ENCODE data around the gene MCCC1. TPM values are rescaled to one million over a fixed set of nuclear protein-coding genes. Genes with fewer than 3 reads are reported as not detected.
"Not testable (repeated sequence)": the region's sequence is repeated elsewhere in the genome, so short reads cannot be mapped to it uniquely, and the experiment has no call there.

Gene MCCC1
- total RNA-seq, 1 experiment from 2014 or later: 61.7 TPM

GRCh38 chr3:183013856-183014255 lies 85.4 kb downstream of the MCCC1 start:
- H3K9me2 ChIP-seq (replicated peaks; ENCODE audit: insufficient read depth, low read length): no peaks in the 10 kb centered on the region
- no peak overlapping the region for H3K4me2 ChIP-seq (ENCODE audit: low read depth, low read length, poor library complexity, severe bottlenecking)
- H3K4me1 ChIP-seq (ENCODE audit: low read length): no peaks in the 10 kb centered on the region
- no peak overlapping the region for H3K4me3 ChIP-seq (ENCODE audit: low read length)
- no peak for DNase-seq
- no peak overlapping the region for H3K27ac ChIP-seq (ENCODE audit: low read length)
- no peaks in the 10 kb centered on the region for H3K27me3 ChIP-seq (ENCODE audit: low read length)
- H3K36me3 ChIP-seq (ENCODE audit: insufficient read depth, low read length): peaks cover 24% of the 10 kb centered on the region; the same call in 1 of the 2 replicates
- H2AFZ ChIP-seq (ENCODE audit: low read length): no peak overlapping the region
- no peak overlapping the region for H3K9ac ChIP-seq (ENCODE audit: low read length)
- H4K20me1 ChIP-seq (ENCODE audit: insufficient read depth, low read depth, low read length): no peaks in the 10 kb centered on the region
- no peaks in the 10 kb centered on the region for H3K79me2 ChIP-seq (ENCODE audit: low read length)
- no peaks in the 10 kb centered on the region for H3K9me3 ChIP-seq (ENCODE audit: low read length)

GRCh38 chr3:183013074-183013473 lies 86.2 kb downstream of the MCCC1 start:
- no peaks in the 10 kb centered on the region for H3K79me2 ChIP-seq (ENCODE audit: low read length)
- H2AFZ ChIP-seq (ENCODE audit: low read length): no peak overlapping the region
- H4K20me1 ChIP-seq (ENCODE audit: insufficient read depth, low read depth, low read length): no peaks in the 10 kb centered on the region
- no peaks in the 10 kb centered on the region for H3K9me2 ChIP-seq (replicated peaks; ENCODE audit: insufficient read depth, low read length)
- H3K27me3 ChIP-seq (ENCODE audit: low read length): no peaks in the 10 kb centered on the region
- H3K4me3 ChIP-seq (ENCODE audit: low read length): no peak overlapping the region
- H3K9ac ChIP-seq (ENCODE audit: low read length): no peak overlapping the region
- no peaks in the 10 kb centered on the region for H3K4me1 ChIP-seq (ENCODE audit: low read length)
- DNase-seq: no peak
- no peak overlapping the region for H3K4me2 ChIP-seq (ENCODE audit: low read depth, low read length, poor library complexity, severe bottlenecking)
- H3K36me3 ChIP-seq (ENCODE audit: insufficient read depth, low read length): peaks cover 22% of the 10 kb centered on the region; the same call in 1 of the 2 replicates
- H3K27ac ChIP-seq (ENCODE audit: low read length): no peak overlapping the region
- H3K9me3 ChIP-seq (ENCODE audit: low read length): no peaks in the 10 kb centered on the region

DNA sequence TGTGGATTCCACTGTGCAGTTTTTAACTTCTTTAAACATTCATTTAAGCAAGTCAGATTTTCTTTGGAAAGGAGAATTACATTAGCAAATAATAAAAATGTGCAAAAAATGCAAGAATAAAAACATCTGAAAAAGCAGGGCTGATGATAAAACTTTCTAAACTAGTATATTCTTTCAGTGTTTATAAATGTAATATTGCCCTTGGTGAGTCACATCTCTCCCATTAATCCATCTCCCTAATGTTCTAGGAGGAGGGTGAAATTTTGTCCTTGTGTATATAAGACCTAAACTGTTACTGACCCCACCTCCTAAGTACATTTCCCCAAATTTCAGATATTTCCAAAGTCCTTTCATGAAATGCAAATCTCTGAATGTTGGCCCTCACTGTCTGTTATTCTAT lies 90.5 kb downstream of the MCCC1 start:
- Histone ChIP-seq H3K4me2 (ENCODE audit: low read depth, low read length, poor library complexity, severe bottlenecking) (no peak overlapping the region), H3K79me2 (ENCODE audit: low read length) (no peaks in the 10 kb centered on the region), H3K27me3 (ENCODE audit: low read length) (no peaks in the 10 kb centered on the region), H3K9me3 (ENCODE audit: low read length) (no peaks in the 10 kb centered on the region), H3K27ac (ENCODE audit: low read length) (no peak overlapping the region), H2AFZ (ENCODE audit: low read length) (no peak overlapping the region), H3K9me2 (replicated peaks; ENCODE audit: insufficient read depth, low read length) (no peaks in the 10 kb centered on the region), H3K9ac (ENCODE audit: low read length) (no peak overlapping the region), H3K36me3 (ENCODE audit: insufficient read depth, low read length) (no peaks in the 10 kb centered on the region), H4K20me1 (ENCODE audit: insufficient read depth, low read depth, low read length) (no peaks in the 10 kb centered on the region), H3K4me3 (ENCODE audit: low read length) (no peak overlapping the region), H3K4me1 (ENCODE audit: low read length) (peaks cover 5% of the 10 kb centered on the region; the same call in 1 of the 2 replicates)
- no peak for DNase-seq

DNA sequence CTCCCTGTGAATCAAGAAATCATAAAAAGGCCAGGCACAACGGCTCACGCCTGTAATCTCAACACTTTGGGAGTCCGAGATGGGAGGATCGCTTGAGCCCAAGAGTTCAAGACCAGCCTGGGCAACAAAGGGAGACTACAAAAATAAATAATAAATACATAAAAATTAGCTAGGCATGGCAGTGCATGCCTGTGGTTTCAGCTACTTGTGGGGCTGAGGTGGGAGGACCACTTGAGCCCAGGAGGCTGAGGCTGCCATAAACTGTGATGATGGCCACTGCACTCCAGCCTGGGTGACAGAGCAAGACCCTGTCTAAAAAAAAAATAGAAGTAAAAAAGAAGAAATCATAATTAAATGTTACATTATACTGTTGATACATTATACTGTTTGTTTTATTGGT lies 91.0 kb downstream of the MCCC1 start:
- Histone ChIP-seq H4K20me1 (ENCODE audit: insufficient read depth, low read depth, low read length) (no peaks in the 10 kb centered on the region), H3K4me1 (ENCODE audit: low read length) (peaks cover 5% of the 10 kb centered on the region; the same call in 1 of the 2 replicates), H3K36me3 (ENCODE audit: insufficient read depth, low read length) (no peaks in the 10 kb centered on the region), H3K4me3 (ENCODE audit: low read length) (no peak overlapping the region), H3K9me2 (replicated peaks; ENCODE audit: insufficient read depth, low read length) (no peaks in the 10 kb centered on the region), H3K9ac (ENCODE audit: low read length) (no peak overlapping the region), H2AFZ (ENCODE audit: low read length) (no peak overlapping the region), H3K9me3 (ENCODE audit: low read length) (no peaks in the 10 kb centered on the region), H3K27ac (ENCODE audit: low read length) (no peak overlapping the region), H3K79me2 (ENCODE audit: low read length) (no peaks in the 10 kb centered on the region), H3K4me2 (ENCODE audit: low read depth, low read length, poor library complexity, severe bottlenecking) (no peak overlapping the region), H3K27me3 (ENCODE audit: low read length) (no peaks in the 10 kb centered on the region)
- no peak for DNase-seq

- no peaks in the 10 kb centered on the region for H3K36me3 ChIP-seq (ENCODE audit: insufficient read depth, low read length)
- no peaks in the 10 kb centered on the region for H3K79me2 ChIP-seq (ENCODE audit: low read length)
- H3K9me2 ChIP-seq (replicated peaks; ENCODE audit: insufficient read depth, low read length): no peaks in the 10 kb centered on the region
- H2AFZ ChIP-seq (ENCODE audit: low read length): no peak overlapping the region
- H3K27me3 ChIP-seq (ENCODE audit: low read length): no peaks in the 10 kb centered on the region
- no peak overlapping the region for H3K4me2 ChIP-seq (ENCODE audit: low read depth, low read length, poor library complexity, severe bottlenecking)
- no peak overlapping the region for H3K4me3 ChIP-seq (ENCODE audit: low read length)
- no peak for DNase-seq
- no peaks in the 10 kb centered on the region for H3K9me3 ChIP-seq (ENCODE audit: low read length)
- H3K27ac ChIP-seq (ENCODE audit: low read length): no peak overlapping the region
- peaks cover 5% of the 10 kb centered on the region; the same call in 1 of the 2 replicates for H3K4me1 ChIP-seq (ENCODE audit: low read length)
- no peak overlapping the region for H3K9ac ChIP-seq (ENCODE audit: low read length)
- no peaks in the 10 kb centered on the region for H4K20me1 ChIP-seq (ENCODE audit: insufficient read depth, low read depth, low read length)
Observed at GRCh38 chr3:183006396-183007002, 92.8 kb downstream of the MCCC1 start.

- no peak overlapping the region for H3K4me3 ChIP-seq (ENCODE audit: low read length)
- H3K9me2 ChIP-seq (replicated peaks; ENCODE audit: insufficient read depth, low read length): no peaks in the 10 kb centered on the region
- no peaks in the 10 kb centered on the region for H4K20me1 ChIP-seq (ENCODE audit: insufficient read depth, low read depth, low read length)
- H3K4me2 ChIP-seq (ENCODE audit: low read depth, low read length, poor library complexity, severe bottlenecking): no peak overlapping the region
- H3K27me3 ChIP-seq (ENCODE audit: low read length): no peaks in the 10 kb centered on the region
- no peak overlapping the region for H2AFZ ChIP-seq (ENCODE audit: low read length)
- H3K79me2 ChIP-seq (ENCODE audit: low read length): no peaks in the 10 kb centered on the region
- H3K9me3 ChIP-seq (ENCODE audit: low read length): no peaks in the 10 kb centered on the region
- H3K27ac ChIP-seq (ENCODE audit: low read length): no peak overlapping the region
- H3K9ac ChIP-seq (ENCODE audit: low read length): no peak overlapping the region
- no peaks in the 10 kb centered on the region for H3K4me1 ChIP-seq (ENCODE audit: low read length)
- no peaks in the 10 kb centered on the region for H3K36me3 ChIP-seq (ENCODE audit: insufficient read depth, low read length)
- DNase-seq: no peak
Observed at GRCh38 chr3:182999767-183000166, 99.5 kb downstream of the MCCC1 start.

- H3K9me2 ChIP-seq (replicated peaks; ENCODE audit: insufficient read depth, low read length); H3K4me3 ChIP-seq (ENCODE audit: low read length); H3K9me3 ChIP-seq (ENCODE audit: low read length); H3K27me3 ChIP-seq (ENCODE audit: low read length); H3K4me1 ChIP-seq (ENCODE audit: low read length); H3K79me2 ChIP-seq (ENCODE audit: low read length); H3K27ac ChIP-seq (ENCODE audit: low read length); H2AFZ ChIP-seq (ENCODE audit: low read length); H4K20me1 ChIP-seq (ENCODE audit: insufficient read depth, low read depth, low read length); H3K36me3 ChIP-seq (ENCODE audit: insufficient read depth, low read length); H3K4me2 ChIP-seq (ENCODE audit: low read depth, low read length, poor library complexity, severe bottlenecking); DNase-seq; H3K9ac ChIP-seq (ENCODE audit: low read length): not testable (repeated sequence)
Observed at GRCh38 chr3:182993486-182994201, 105.7 kb downstream of the MCCC1 start.

DNA sequence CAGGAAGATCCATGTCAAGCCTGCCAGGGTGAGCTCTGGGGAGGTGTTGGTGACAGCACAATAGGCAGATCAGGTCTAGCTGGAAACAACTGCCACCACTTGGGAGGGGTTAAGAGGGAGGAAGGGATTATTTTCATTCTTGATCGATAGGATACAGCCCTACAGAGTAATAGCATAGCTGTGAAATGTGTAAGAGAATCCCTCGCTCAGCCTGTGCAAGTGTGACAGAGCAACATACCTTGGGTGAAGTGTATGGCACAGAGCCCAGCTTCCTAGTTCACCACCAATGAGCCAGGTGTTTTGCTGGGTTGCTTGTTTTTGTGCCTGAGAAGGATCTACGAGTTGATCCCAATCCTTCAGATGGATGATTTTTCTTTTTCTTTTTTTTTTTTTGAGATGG lies 109.7 kb downstream of the MCCC1 start:
- no peak overlapping the region for H3K9ac ChIP-seq (ENCODE audit: low read length)
- DNase-seq: no peak
- no peaks in the 10 kb centered on the region for H3K9me2 ChIP-seq (replicated peaks; ENCODE audit: insufficient read depth, low read length)
- no peaks in the 10 kb centered on the region for H3K79me2 ChIP-seq (ENCODE audit: low read length)
- no peak overlapping the region for H3K4me3 ChIP-seq (ENCODE audit: low read length)
- peaks cover 8% of the 10 kb centered on the region for H3K4me1 ChIP-seq (ENCODE audit: low read length)
- H3K27ac ChIP-seq (ENCODE audit: low read length): no peak overlapping the region
- H4K20me1 ChIP-seq (ENCODE audit: insufficient read depth, low read depth, low read length): no peaks in the 10 kb centered on the region
- no peaks in the 10 kb centered on the region for H3K36me3 ChIP-seq (ENCODE audit: insufficient read depth, low read length)
- H3K27me3 ChIP-seq (ENCODE audit: low read length): no peaks in the 10 kb centered on the region
- no peak overlapping the region for H3K4me2 ChIP-seq (ENCODE audit: low read depth, low read length, poor library complexity, severe bottlenecking)
- H2AFZ ChIP-seq (ENCODE audit: low read length): no peak overlapping the region
- no peaks in the 10 kb centered on the region for H3K9me3 ChIP-seq (ENCODE audit: low read length)

All from Karpas-422 (cell line).